ENCODE data around the gene OR3A3.
A peak's percentile ranks its signal among the peaks of the same experiment; 100 is the strongest.
"Not testable (repeated sequence)": the region's sequence is repeated elsewhere in the genome, so short reads cannot be mapped to it uniquely, and the experiment has no call there.

The OR3A3 gene

DNA sequence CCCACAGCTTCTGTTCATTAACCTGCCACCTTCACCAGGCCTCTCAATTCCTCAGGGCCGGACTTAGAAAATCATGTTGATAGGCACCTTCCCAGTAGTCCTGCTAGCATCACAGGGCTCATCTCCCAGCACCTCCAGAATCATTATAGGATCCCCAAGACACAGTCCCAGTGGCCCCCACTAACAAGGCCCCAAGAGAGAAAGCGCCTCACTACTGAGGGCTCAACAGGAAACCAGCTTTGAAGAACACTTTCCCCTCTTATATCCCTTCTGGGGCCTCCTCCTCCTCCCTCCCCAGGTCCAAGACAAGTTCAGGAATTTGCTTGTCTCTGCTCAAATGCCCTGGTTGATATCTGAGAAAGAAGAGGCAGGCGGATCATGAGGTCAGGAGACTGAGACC is at the start of gene OR3A3:
OR3A3 (plus strand) TSS at position 301 of the 400 bp plus-strand sequence.
- Mint-ChIP-seq H3K27ac (no peak within 1 kb of the TSS), H3K36me3 (no peaks in the 10 kb centered on the region), H3K27me3 (peaks cover 14% of the 10 kb centered on the region), H3K4me1 (peaks cover 2% of the 10 kb centered on the region), H3K4me3 (no peak within 1 kb of the TSS), H3K9me3 (peaks cover 15% of the 10 kb centered on the region)
- DNase-seq = no peak
- CTCF ChIA-PET = no interaction called here

DNA sequence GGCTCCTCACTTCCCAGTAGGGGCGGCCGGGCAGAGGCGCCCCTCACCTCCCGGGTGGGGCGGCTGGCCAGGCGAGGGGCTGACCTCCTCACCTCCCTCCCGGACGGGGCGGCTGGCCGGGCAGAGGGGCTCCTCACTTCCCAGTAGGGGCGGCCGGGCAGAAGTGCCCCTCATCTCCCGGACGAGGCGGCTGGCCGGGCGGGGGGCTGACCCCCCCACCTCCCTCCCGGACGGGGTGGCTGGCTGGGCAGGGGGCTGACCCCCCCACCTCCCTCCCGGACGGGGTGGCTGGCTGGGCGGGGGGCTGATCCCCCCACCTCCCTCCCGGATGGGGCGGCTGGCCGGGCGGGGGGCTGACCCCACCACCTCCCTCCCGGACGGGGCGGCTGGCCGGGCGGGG is 40.0 kb upstream of the OR3A3 start:
- DNase-seq, H3K27ac Mint-ChIP-seq, CTCF ChIA-PET, H3K4me1 Mint-ChIP-seq, H3K27me3 Mint-ChIP-seq, H3K4me3 Mint-ChIP-seq, H3K36me3 Mint-ChIP-seq: not testable (repeated sequence)
- peaks cover 28% of the 10 kb centered on the region for H3K9me3 Mint-ChIP-seq

DNA sequence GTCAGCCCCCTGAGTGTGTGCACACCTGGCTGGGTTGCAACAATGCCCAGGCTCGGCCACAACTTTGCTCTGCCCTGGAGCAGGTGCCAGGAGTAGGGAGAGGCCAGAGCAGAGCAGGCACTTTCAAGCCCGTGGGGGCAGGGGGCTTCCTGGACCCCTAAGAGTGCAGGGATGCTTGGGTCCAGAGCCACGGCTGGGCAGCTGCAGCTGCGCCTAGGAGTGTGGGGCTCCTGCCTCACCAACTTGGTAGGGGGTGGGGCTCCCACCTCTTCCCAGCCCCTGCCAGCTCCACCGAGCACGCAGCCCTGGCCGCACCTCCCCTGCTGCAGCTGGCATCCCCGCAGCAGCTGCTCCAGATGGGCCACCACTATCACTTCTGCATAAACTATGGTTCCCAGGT is 32.8 kb upstream of the OR3A3 start:
- Mint-ChIP-seq H3K27ac (no peak overlapping the region), H3K4me1 (no peaks in the 10 kb centered on the region), H3K9me3 (peaks cover 19% of the 10 kb centered on the region), H3K27me3 (no peaks in the 10 kb centered on the region), H3K36me3 (no peaks in the 10 kb centered on the region), H3K4me3 (no peak overlapping the region)
- no peak for DNase-seq
- CTCF ChIA-PET = no interaction called here

DNA sequence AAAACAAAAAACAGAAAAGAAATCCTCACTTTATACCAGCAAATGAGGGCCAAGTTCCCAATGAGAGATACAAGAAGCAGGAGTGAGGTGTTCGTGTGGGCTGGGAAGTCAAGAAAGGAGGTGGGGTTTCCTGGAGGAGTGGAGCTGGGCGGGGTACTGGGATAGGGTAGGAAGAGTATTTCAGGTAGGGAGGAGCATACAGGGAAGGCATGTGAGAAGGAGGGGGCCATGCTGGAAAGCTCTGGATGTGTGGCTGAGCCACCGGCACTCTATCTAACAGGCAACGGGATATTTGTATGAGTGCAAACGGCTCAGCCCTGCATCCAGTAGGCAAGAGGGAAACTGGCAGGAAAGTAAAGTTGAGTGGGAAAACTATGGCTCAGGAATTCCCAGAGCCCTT is 29.2 kb upstream of the OR3A3 start:
- Mint-ChIP-seq H3K36me3 (no peaks in the 10 kb centered on the region), H3K27ac (no peak overlapping the region), H3K4me3 (no peak overlapping the region), H3K27me3 (peaks cover 19% of the 10 kb centered on the region), H3K4me1 (peaks cover 2% of the 10 kb centered on the region), H3K9me3 (peaks cover 2% of the 10 kb centered on the region)
- CTCF ChIA-PET = no interaction called here
- no peak for DNase-seq

DNA sequence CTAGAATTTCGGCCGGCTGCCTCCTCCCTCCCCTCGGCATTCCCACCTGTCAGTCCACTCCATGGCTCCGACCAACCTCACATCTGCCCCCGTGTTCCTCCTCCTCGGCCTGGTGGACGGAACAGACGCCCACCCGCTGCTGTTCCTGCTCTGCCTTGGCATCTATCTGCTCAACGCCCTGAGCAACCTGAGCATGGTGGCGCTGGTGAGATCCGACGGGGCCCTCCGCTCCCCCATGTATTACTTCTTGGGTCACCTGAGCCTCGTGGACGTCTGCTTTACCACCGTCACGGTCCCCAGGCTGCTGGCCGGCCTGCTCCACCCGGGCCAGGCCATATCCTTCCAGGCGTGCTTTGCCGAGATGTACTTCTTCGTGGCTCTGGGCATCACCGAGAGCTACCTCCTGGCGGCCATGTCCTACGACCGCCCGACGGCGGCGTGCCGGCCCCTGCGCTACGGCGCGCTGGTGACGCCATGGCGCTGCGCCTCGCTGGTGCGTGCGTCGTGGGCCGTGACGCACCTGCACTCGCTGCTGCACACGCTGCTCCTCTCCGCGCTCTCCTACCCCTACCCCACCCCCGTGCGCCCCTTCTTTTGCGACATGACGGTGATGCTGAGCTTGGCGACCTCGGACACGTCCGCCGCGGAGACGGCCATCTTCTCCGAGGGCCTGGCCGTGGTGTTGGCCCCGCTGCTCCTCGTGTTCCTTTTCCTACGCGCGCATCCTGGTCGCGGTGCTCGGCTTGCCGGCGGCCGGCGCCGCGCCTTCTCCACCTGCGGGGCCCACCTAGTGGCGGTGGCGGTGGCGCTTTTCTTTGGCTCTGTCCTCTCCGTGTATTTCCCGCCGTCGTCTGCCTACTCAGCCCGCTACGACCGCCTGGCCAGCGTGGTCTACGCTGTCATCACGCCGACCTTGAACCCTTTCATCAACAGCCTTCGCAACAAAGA is 25.0 kb upstream of the OR3A3 start, which contains the start of gene OR3A2:
OR3A2 (minus strand) TSS at position 440 of the 948 bp plus-strand sequence.
- Mint-ChIP-seq H3K4me3 (peak within 1 kb of the TSS; percentile 66), H3K27ac (peak within 1 kb of the TSS; percentile 30), H3K4me1 (peaks cover 2% of the 10 kb centered on the region), H3K36me3 (no peaks in the 10 kb centered on the region), H3K27me3 (peaks cover 27% of the 10 kb centered on the region), H3K9me3 (no peaks in the 10 kb centered on the region)
- CTCF ChIA-PET = no interaction called here
- DNase-seq = peak; percentile 47

DNA sequence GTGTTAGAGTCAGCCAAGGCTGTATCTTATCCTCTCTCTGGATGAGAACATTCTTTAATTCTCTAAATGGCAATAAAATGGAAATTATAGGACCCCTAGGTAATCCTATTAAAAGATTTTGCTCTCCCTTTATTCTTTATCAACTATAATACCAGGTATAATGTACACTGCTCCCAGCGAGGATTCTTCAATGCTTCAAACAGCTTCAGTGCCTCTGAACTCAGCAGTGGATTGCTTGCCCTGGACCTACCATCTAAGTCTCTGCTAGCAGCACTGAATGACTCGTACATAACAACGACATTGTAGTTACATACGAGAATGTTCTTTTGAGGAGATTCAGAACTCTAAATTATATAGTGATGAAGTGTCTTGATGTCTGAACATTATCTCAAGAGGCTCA is 21.4 kb upstream of the OR3A3 start:
- no peaks in the 10 kb centered on the region for H3K9me3 Mint-ChIP-seq
- H3K4me1 Mint-ChIP-seq = peaks cover 2% of the 10 kb centered on the region
- no peak for DNase-seq
- H3K36me3 Mint-ChIP-seq = no peaks in the 10 kb centered on the region
- CTCF ChIA-PET = no interaction called here
- no peak overlapping the region for H3K4me3 Mint-ChIP-seq
- H3K27me3 Mint-ChIP-seq = peaks cover 25% of the 10 kb centered on the region
- H3K27ac Mint-ChIP-seq = no peak overlapping the region

DNA sequence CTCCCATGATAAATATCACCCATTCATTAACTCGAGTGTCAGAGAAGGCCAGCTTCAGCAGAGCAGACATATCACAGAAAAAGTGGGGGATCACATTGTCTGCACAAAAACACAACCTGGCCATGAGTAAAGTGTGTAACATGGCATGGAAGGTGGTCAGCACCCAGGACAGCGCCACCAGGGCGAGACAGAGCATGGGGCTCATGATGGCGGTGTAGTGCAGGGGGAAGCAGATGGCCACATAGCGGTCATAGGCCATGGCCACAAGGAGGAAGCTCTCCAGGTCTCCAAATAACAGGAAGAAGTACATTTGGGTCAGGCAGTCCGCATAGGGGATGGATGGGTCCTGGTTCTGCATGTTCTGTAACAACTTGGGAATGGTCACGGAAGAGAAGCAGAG is 13.4 kb upstream of the OR3A3 start:
- H3K9me3 Mint-ChIP-seq, H3K36me3 Mint-ChIP-seq, H3K4me3 Mint-ChIP-seq, H3K4me1 Mint-ChIP-seq, CTCF ChIA-PET, H3K27me3 Mint-ChIP-seq, H3K27ac Mint-ChIP-seq: not testable (repeated sequence)
- DNase-seq = peak; percentile 25

DNA sequence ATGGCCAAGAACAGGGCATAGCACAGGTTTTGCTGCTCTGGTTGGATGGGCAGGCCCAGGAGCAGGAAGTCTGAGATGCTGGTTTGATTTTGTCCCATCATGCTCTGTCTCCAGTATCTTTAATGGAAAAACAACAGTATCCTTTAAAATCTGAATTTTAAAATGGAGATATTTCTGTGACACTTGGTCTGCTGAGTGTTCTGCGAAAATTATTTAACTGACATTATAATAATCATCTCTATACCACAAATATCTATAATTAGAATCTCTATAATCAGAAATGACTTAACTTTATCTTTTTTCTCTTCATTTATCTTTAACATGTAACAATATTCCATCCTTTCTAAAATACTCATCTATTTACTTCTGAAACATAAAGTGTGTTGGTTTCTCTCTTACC is 12.9 kb upstream of the OR3A3 start, which contains the start of gene OR1E1:
OR1E1 (minus strand) TSS at position 101 of the 400 bp plus-strand sequence; CDS start at position 101, 0 bp downstream.
- H3K4me3 Mint-ChIP-seq = no peak within 1 kb of the TSS
- no peaks in the 10 kb centered on the region for H3K4me1 Mint-ChIP-seq
- no peak within 1 kb of the TSS for H3K27ac Mint-ChIP-seq
- H3K36me3 Mint-ChIP-seq = no peaks in the 10 kb centered on the region
- H3K27me3 Mint-ChIP-seq = no peaks in the 10 kb centered on the region
- DNase-seq = no peak
- H3K9me3 Mint-ChIP-seq = no peaks in the 10 kb centered on the region
- CTCF ChIA-PET = no interaction called here

DNA sequence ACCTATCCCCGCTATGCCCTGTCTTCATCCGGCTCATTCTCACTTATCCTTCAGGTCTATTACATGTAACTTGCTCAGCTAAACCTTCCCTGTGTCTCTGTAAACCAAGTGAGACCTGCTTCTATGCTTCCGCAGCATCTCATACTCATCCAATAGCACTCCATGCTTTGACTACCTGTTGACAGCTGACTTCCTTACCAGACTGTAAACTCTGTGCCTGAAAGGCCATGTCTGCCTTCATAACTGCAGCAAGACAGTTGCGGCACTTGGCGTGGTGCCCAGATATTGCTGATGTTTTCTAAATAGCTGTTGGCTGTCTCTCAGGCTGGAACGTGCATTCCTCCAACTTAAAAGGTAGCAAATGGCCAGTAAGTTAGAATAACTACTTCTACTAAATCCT is 11.1 kb upstream of the OR3A3 start:
- H3K4me3 Mint-ChIP-seq = no peak overlapping the region
- H3K9me3 Mint-ChIP-seq = no peaks in the 10 kb centered on the region
- H3K36me3 Mint-ChIP-seq = no peaks in the 10 kb centered on the region
- DNase-seq = no peak
- no peaks in the 10 kb centered on the region for H3K27me3 Mint-ChIP-seq
- no peak overlapping the region for H3K27ac Mint-ChIP-seq
- CTCF ChIA-PET = no interaction called here
- no peaks in the 10 kb centered on the region for H3K4me1 Mint-ChIP-seq

DNA sequence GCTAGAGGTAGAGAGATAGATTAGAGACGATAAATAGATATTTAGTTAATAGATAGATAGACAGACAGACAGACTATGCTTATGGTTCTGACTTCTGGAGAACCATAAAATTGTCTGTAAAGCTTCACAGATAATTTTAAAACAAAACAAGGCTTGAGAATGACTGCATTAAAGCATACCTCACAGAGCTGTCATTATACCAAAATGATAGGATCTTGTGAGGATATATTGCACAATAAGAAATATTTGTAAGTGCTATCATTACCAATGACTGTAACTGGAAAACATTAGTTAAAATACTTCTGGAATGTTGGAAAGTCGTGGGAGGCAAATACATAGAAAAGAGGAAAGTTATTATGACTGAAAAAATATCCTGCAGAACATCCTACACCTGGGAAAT is 9.4 kb upstream of the OR3A3 start:
- Mint-ChIP-seq H3K36me3 (no peaks in the 10 kb centered on the region), H3K9me3 (no peaks in the 10 kb centered on the region), H3K27ac (no peak overlapping the region), H3K4me1 (no peaks in the 10 kb centered on the region), H3K4me3 (no peak overlapping the region), H3K27me3 (no peaks in the 10 kb centered on the region)
- CTCF ChIA-PET = no interaction called here
- no peak for DNase-seq

DNA sequence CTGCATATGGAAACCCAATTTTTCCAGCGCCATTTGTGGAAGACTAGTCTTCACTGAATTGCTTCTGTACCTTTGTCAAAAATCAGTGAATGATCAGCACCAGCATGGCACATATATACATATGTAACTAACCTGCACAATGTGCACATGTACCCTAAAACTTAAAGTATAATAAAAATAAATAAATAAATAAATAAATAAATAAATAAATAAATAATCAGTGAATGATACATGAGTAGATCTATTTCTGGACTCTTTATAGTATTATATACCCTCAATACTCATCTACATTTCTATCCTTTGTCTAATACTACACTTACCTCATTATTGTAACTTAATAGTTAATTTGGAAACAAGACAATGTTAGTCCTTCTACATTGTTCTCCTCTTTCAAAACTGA is 7.3 kb upstream of the OR3A3 start:
- H3K27ac Mint-ChIP-seq, H3K4me3 Mint-ChIP-seq, H3K27me3 Mint-ChIP-seq, DNase-seq, H3K36me3 Mint-ChIP-seq, CTCF ChIA-PET, H3K4me1 Mint-ChIP-seq: not testable (repeated sequence)
- H3K9me3 Mint-ChIP-seq = peaks cover 14% of the 10 kb centered on the region

DNA sequence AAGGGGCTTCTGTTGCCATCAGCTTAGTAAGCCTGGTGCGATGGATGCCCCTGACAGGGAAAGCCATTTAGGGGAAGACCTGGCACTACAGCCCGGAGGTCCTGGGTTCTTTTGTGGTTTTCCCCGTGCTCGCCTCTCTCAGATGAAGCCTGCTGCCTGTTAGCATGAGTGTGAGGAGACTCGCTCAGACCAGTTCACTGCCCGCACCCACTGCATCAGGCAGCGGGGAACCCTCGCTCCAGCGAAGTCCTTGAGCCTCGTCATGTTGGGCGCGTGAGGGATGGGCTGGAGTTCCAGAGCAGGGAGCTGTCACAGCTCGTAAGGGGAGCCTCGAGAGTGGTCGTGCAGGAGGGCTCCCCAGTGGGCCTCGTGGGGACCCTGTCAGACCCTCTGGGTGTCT is 1.0 kb downstream of the OR3A3 start:
- H3K27ac Mint-ChIP-seq, H3K4me1 Mint-ChIP-seq, CTCF ChIA-PET, H3K4me3 Mint-ChIP-seq, DNase-seq, H3K36me3 Mint-ChIP-seq: not testable (repeated sequence)
- H3K27me3 Mint-ChIP-seq = peaks cover 14% of the 10 kb centered on the region
- peaks cover 15% of the 10 kb centered on the region for H3K9me3 Mint-ChIP-seq

DNA sequence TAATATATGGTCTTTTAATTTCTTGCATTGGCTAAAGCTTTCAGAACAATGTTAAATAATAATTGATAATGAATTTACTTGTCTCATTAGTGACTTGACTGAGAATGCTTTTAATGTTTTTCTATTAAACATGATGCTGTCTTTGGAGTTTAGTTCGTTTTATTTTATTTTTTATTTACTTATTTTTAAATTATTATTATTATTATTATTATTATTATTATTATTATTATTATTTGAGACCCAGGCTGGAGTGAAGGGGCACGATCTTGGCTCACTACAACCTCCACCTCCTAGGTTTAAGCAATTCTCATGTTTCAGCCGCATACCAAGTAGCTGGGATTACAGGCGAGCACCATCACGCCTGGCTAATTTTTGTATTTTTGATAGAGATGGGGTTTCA is 4.4 kb downstream of the OR3A3 start:
- CTCF ChIA-PET = no interaction called here
- Mint-ChIP-seq H3K36me3 (no peaks in the 10 kb centered on the region), H3K4me1 (peaks cover 2% of the 10 kb centered on the region), H3K27ac (no peak overlapping the region), H3K9me3 (no peaks in the 10 kb centered on the region), H3K27me3 (peaks cover 16% of the 10 kb centered on the region), H3K4me3 (no peak overlapping the region)
- DNase-seq = no peak

DNA sequence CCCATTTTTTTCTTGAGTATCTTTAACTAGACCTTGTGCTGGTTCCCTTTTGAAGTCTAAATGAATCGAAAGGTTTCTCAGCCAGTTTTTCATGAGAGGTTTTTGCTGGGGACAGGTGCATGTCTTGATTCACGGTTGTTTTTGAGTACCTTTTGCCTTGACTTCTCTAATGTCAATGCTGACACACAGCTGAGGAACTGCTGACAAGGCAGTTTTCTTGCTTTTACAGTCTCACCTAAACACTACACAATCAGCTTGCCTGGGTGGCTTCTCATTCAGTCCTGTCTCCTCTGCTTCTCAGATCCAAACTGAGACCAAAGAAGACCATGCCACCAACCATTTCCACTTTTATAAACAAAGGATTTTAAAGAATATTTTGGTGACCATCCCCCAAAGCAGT is 7.1 kb downstream of the OR3A3 start:
- no peaks in the 10 kb centered on the region for H3K4me1 Mint-ChIP-seq
- CTCF ChIA-PET = no interaction called here

DNA sequence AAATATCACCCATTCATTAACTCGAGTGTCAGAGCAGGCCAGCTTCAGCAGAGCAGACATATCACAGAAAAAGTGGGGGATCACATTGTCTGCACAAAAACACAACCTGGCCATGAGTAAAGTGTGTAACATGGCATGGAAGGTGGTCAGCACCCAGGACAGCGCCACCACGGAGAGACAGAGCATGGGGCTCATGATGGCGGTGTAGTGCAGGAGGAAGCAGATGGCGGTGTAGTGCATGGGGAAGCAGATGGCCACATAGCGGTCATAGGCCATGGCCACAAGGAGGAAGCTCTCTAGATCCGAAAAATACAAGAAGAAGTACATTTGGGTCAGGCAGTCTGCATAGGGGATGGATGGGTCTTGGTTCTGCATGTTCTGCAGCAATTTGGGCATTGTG is 22.0 kb downstream of the OR3A3 start:
- peak; percentile 48 for DNase-seq
- H3K27me3 Mint-ChIP-seq, H3K36me3 Mint-ChIP-seq, H3K4me1 Mint-ChIP-seq, H3K4me3 Mint-ChIP-seq, H3K9me3 Mint-ChIP-seq, CTCF ChIA-PET, H3K27ac Mint-ChIP-seq: not testable (repeated sequence)

More for the DNA sequence above, 7.1 kb downstream of the OR3A3 start:
- Mint-ChIP-seq H3K4me3 (no peak overlapping the region), H3K9me3 (no peaks in the 10 kb centered on the region), H3K27me3 (peaks cover 10% of the 10 kb centered on the region), H3K36me3 (no peaks in the 10 kb centered on the region), H3K27ac (no peak overlapping the region)
- DNase-seq = no peak
